Effector CD4-positive, alpha-beta T cell (primary cell): ENCODE measurements around the gene SLC3A2.
"Not testable (repeated sequence)": the region's sequence is repeated elsewhere in the genome, so short reads cannot be mapped to it uniquely, and the experiment has no call there.

Source experiments
- DNase-seq: peaks from one replicate; pipeline ENCODE4 v3.0.0-alpha.2; 2020

SLC3A2 gene

DNA sequence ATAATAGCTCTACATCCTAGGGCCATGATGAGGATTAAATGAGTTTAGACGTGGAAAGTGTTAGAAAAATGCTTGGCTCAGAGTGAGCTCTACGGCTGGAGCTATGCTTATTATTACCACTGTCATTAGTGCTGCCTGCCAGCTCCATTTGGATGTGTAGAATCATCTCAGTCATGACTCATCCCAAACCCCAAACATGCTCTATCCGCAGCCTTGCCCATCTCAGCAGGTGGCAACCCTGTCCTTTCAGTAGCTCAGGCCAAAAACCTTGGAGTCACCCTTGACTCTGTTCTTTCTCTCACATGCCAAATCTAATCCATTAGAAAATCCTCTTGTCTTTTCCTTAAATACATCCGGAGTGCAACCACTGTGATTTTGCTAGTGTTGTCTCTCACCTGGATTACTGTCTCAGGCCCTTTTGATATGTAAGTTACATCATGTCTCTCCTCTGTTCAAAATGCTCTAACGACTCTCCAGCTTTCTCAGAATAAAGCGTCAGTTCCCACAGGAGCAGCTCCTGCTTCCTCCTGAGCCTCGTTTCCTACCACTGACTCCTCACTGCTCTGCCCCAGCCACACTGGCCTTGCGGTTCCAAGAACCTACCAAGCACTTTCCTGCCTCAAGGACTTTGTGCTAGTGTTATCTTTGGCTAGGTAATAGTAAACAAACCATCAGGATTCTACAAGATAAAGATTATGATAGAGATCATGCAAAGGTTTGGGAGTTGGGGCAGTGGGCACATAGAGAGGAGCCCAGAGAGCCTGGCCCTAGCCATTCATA is 51.0 kb downstream of the SLC3A2 start:
- DNase-seq, result no peak

DNA sequence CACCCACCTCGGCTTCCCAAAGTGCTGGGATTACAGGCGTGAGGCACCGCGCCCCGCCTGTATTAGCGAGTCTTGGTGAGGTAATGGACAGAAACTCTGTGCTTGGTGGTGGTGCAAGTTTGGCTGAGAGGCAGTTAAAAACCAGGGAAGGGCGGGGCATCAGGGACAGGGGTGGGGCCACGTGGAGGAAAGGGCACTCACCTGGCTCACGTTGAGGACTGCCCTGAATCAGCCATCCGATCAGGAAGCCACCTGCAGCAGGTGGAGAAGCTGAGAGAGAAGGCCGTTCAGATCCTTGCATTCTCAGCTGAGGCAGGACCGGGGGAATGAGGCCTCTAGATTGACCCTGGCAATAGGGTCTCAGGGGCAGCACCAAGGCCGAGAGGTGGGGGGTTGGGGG is 52.6 kb downstream of the SLC3A2 start:
- DNase-seq, result no peak

DNA sequence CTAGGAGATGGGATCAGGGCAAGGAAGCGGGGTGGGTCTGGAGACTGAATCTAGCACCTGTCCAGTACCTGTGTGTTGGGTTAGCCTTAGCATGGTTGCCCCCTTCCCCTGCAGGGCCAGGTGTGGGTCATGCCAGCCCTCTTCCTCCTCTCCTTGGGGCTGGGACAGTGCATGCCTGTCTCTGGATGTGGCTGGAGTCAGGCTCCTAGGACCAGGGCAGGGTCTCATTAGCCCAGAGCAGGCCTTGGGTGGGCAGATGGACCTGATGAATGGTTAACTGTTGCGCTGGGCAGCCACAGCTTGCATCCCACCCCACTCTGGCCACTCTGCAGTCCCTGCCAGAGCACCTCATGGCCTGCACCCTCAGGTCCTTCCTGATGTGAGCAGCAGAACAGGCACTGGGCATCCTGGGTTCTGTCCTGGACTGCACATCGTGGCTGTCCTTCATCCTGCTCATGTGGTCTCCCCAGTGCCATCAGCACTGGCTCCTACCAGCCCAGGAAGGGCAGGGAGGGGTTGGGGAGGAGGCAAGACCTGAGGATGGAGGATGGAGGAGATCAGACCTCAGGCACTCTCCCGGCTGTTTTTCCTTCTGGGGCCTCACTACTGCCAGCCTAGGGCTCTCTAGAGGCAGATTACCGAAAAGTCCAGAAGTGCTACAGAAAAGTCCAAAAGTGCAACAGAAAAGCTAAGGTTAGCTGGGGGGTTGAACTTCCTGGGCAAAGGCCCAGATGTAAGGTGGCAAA is 53.2 kb downstream of the SLC3A2 start:
- DNase-seq, result no peak

DNA sequence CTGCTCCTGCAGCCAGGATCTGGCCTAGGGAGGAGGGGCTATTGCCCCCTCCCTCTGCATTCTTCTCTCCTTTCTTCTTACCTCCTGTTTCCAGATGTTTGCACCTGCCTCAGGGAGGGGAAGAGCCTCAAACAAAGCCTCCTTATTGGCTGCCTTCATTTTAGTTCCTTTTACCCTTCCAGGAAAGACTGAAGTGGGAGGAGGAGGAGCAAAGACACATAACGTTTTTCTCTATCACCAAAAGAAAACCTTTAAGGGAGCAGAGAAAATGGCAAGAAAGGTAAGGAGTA is 53.7 kb downstream of the SLC3A2 start:
- no peak for DNase-seq

DNA sequence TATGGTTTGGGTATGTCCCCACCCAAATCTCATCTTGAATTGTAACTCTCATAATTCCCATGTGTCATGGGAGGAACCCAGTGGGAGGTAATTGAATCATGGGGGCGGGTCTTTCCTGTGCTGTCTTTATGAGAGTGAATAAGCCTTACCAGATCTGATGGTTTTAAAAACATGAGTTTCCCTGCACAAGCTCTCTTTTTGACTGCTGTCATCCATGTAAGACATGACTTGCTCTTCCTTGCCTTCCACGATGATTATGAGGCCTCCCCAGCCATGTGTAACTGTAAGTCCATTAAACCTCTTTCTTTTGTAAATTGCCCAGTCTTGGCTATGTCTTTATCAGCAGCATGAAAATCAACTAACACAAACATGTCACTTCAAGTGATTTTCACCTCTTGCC is 56.8 kb downstream of the SLC3A2 start:
- DNase-seq, result not testable (repeated sequence)
